Kasumi-1 (cell line): ENCODE results near the gene ADD2.

ENCODE experiments used
- DNase-seq, 2 experiments: peaks; one replicate each; lab custom pipeline; 2025; lab: John Stamatoyannopoulos, UW

The ADD2 gene

DNA sequence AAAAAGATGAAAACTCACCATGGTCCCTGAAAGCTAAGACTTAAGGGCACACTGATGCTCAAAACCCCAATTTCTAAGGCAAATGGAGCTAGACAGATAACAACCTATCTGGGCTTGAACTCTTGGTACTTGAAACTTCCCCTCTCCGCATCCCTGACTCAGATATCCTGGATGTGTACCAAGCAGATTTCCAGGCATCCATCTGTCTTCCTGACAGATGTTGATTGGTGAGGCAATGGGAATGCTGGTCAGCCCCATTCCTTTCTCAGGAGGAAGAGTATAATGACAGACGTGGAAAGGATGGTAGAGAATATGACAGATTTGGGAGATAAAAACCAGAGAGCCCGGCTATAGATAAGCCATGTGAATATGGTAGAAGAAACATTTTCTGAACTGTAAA lies 69.2 kb downstream of the ADD2 start:
- DNase-seq, result no peak

DNA sequence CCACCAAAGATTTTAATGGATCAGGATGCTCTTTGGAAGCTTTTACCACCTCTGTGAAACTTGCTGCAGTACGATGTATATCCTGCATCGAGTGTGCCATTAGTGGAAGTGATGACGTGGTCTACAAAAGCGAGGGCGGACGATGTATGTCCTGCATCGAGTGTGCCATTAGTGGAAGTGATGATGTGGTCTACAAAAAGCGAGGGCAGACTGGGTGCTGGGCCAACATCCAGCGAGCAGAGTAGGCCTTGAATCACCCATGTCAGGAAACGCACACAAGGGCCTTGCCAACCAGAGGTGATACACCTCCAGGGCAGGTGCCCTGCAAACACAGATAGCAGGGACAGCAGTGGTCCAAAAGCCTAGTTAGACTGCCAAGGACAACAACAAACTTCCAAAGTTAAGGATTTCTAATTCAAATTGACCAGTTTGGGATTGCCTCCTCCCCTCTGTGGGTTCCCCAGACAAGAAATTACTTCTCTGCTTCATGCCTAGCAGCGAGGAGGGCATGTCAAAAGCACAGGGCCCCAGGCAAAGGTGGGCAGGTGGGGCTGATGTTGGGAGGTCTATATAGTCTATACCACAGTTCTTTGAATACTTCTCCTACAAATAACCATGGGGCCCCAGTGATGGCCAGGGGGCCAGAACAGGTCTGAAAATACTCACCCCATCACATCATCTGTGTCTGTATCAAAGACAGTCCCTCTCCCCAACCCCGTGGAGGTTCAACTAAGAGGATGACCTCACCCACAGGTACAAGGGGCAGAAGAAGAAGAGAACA lies 70.2 kb downstream of the ADD2 start:
- no peak for DNase-seq

DNA sequence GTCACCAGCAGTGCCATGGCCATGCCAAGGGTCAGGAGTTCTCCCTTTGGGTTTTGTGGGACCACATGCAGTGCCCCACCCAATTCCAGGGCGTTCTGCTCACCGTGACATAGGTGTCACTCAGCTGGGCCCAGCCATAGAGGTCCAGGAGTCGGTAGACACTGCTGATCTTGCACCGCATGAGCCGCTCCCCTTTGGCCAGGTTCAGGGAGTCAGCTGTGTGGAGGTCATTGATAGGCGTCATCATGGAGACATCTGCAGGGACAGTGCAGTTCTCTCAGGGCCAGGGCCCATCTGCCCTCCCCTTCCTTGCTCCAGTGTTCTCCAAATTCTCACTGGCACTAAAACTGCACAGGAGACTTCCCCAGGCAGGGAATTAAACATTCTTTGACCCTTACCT lies 71.9 kb downstream of the ADD2 start:
- DNase-seq, result no peak

DNA sequence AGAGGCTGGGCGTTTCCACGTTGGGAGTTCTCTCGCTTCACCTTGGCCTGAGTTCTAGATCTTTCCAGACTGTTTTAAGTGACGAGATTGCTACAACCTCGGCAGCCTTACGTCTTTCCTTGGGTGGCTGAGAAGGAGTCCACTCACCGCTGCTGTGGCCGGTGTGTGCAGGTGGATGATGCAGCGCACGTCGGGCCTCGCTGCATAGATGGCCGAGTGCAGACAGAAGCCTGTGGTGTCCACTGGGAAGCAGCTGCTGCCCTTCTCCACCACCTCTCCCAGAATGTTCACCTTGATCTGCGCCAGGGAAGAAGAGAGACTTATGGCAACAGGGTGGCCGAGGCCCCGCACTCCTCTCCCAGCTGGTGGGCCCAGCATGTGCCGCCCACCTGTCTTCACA lies 75.7 kb downstream of the ADD2 start:
- no peak for DNase-seq

DNA sequence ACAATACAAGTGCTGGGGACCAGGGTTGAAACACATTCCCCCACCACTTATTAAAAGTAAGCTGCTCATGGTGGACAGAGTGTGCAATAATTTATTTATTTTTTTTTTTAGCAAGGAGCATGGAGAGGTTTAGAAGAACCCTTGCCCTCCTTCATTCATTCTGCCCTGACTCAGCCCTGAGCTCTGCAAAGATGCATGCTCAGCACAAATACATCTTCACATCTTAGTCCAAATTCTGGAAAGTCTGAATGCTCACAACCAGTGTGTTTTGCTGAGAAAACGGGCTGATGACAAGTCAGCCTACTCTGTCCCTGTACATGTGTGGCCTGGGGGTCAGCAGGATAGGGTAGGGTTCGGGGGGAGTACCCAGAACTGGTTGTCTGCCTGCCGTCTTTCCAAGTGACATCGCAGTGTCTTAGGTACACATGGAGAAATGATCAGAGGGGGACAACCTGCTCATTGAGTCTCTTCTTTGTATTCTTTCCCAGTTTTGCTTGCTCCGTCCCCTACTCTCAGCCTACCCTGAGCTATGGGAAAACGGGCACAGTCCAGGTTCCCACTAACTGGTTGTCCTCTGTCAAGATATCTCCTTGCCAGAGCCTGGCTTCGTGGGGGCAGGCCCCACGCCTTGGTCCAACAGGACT lies 76.4 kb downstream of the ADD2 start:
- no peak for DNase-seq

DNA sequence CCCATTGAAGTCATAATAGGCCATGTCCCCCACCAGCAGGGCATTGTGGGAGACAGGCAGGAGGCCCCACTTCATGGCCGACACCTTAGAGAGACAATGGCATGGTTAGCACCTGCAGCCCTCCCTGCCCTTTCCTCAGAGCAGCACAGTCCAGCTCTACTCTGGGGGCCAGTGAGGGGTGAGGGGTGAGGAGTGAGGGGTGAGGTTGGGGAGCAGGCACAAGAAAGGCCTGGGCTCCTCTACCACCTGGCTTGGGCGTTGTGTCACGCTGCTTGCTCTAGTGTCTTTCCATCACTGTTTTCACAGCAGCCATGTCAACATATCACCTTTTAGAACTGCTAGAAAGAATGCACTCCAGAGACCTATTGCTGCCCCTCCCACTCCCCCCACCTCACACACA lies 77.2 kb downstream of the ADD2 start:
- no peak for DNase-seq

DNA sequence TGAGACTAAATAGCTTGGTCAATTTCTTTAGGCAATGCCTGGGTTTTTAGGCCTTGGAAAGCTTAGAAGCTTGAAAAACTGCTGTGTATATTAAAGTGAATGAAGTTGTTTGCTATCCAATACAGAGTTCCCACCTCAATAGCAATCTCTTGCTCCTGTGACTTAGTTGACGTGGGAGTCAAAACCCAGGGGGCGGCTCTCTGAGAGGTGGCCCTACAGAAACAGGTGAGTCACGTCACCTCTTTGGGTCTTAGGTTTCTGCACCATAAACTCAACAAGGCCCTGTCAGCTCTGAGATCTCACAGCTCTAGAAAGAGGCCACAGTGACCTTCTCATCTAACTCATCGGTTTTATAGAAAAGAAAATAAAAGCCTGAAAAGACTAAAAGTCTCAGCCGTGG lies 79.6 kb downstream of the ADD2 start:
- no peak for DNase-seq

DNA sequence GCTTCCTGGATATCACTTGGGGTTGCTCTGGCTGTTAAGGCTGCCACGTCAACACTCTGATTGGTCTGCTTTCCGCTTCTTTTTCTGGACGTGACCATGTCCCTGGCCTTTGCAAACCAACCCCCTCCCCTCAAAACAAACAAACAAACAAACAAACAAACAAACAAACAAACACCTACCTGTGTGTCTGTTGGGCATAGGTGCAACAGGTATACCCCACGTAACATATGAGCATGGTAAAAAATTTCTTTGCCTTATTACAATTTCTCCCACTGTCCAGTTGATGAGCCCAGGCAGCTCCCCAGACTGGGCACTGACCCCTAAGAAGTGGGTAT lies 80.6 kb downstream of the ADD2 start:
- no peak for DNase-seq

DNA sequence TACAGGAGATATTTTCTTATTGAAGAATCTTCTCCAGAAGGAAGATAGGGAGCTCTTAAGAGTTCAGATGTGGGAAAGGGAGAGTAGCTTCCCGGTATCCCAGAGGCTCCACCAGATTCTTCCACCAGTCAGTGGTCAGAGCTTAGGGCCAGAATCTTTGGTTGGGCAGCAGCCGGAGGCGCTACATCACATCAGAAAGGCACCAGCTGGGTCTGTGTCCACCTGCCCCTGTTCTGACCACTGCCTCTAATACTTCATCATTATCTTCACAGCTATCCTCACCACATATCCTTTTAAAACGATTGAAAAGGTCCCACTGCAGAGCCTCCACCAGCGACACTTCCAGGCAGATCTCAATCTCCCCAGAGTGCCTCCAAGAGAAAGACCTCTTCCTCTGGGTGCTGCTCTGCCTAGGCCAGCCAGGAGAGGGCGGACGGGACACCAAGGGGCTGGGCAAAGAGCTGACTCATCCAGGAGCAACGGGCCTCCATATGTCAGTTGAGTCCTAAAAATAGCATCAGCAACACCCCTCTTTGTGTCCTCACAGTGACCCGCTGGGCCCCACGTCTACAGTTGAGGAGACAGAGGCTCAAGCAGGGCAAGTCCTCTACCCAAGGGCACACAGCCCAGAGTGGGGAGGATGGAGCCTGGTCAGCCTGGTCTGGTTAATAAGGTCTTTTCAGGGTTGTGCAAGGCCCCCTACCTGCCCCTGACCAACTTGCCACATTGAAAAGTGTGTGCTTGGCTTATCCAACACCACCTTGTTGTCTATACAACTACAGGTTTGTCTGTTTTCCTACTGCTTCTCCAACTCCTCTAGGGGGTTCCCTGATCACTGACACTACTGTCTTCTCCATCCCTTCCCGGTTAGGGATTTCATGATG lies 81.2 kb downstream of the ADD2 start:
- peak; percentile 2 to 28 for DNase-seq

DNA sequence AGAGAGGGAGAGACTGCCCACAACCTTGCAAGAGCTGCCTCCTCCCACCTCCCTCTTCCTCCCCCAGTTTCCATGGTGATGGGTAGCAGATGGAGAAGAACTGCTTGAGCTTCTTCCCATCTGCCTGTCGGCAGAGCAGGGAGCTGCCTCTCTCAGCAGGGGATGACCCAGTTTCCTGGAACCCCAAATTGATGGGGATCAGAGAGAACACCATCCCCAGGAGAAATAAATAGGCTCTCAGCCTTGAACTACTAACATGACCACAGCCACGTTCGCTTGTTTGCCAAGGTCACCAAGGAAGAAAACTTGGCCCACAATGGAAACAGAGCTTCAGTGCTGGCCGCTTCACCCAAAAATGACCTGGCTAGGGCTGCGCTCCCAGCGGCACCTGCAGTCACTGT lies 82.2 kb downstream of the ADD2 start:
- no peak for DNase-seq

DNA sequence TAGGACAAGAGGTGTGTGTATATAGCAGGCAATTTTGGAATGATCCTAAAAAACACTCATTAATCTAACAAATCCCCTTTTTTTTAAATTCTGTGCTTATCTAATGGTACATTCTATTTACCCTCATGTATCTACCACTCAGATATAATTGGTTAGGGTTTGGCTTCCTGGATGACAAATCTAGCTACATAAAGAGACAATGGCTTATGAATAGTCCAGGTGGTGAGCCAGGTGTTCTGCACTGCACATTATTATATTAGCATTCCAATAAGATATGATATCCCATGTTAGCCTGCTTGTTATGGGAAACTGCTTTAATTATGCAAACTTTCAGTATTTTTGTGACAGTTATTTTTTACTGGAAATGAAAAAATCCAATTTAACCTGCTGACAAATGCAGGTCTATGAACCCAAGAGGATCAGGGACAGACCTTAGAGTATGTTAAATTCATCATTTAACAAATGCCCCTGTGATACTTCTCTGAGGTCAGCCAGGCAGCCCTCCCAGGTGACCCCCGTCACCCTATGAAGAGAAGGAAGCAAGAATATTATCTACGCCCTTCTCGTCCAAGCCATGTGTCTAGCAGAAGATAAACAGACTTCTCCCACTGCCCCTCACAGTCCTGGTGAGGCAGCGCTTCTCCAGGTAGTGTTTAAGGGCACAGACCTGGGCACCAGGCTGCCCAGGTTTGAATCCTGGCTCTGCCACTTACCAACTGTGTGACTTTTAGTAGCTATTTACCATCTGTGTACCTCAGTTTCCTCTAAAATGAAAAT lies 83.0 kb downstream of the ADD2 start:
- DNase-seq, result no peak

DNA sequence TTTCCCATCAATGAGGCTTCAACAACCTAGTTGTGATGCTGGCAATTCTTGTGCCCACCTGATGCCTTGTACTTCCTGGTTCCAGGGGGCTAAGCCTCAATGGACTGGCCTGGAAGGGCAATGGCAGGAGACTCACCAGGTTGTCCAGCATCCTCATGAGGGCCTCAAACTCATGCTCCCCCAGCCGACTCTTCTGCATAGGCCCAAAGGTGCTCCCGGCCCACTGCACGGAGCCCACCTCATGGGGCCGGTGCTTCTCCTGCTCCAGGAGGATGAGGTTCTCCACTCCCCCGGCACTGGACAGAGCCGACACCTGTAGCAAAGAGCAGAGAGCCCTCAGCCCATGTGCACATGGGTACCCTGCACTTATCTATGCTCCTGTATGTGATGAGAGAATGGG lies 84.5 kb downstream of the ADD2 start:
- DNase-seq, result no peak

DNA sequence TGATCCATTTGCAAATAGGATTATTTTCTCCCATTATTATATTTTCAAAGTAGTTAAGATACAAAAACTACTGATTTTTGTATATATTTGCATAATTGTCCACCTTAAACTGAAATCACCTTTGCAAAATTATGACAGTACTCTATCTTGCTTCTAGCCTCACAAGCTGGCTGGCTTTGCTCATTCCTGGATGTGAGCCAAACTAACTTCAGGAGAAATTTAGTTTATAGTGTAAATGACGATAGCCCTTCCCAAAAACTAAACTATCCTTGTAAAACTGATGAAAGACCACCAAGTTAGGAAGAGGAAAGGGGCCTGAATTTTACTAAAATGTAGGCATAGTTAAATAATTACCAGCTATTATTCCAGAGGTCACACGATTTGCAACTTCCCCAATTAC lies 87.3 kb downstream of the ADD2 start:
- DNase-seq, result no peak

DNA sequence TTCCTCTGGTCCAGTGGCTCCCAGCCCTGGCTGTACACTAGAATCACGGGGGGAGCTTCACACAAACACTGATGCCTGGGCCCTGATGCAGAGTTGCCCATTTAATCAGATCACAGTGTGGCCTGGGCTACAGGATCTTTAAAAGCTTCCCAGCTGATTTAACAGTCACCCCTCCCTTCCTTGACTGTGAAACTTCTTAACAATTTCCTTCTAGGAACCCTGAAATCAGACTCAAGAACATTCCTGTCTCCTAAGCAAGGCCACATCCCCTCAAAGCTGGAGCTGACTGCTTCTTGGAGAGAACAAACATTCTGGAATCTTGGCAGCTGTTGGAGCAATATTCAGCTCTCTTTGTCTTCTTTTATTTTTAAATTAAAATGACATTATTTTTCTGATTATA lies 88.7 kb downstream of the ADD2 start:
- DNase-seq, result no peak

DNA sequence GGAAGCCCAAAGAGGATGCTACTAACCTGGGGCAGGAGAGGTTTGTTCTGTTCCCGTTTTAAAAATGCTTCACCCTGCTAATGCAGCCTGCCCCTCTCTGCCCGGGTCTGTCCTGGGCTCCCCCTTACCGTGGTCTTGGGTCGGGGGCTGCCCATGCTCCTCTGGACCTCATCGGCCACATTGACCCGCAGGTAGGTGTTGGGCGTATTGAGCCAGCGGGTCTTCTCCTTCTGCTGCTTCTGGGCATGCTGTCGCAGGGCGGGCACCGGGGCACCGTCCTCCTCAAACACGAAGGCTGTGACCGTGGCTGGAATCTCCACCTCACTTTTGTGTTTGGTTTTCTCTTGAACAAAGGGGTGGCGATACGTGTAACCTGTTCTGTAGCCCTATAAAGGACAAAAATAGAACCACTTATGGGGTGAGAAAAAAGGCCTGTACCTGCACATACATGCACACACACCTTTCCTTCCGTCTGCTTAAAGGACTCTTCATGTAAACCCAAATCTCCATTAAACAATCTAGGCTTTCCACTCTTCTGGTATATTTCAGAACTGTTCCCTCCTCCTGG lies 89.3 kb downstream of the ADD2 start:
- no peak for DNase-seq

DNA sequence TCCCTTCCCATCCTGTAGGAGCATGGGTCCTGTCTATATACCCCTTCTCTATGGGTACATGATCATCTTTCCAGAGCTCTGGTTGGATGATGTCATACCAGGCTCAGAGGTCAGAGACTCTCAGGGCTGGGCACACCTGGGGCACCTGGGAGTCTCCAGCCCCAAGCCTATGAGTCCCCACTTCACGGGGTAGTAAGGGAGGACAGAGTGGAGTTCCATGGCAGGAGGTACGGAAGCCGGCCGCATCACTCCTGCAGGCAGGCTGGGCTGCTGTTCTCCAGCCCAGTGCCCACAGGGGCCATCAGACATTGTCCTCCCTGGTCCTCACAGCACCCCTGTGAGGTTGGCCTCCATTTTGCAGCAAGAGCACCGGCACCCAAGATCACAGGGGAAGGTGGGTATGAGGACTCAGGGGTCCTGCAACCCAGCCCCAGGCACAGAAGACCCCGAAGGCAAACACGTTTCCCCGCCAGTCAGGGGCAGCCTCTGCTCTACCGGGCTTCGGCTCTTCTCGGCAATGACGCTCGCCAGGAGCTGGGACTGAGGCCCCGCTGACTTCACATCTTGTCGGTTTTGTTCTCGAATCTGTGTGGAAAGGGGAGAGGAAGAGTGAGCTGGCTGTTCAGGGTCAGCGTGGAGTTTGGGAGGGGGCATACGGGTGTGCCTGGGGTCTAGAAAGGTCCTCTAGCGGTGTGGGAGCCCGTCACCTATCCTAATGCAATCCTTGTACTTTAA lies 91.5 kb downstream of the ADD2 start:
- no peak for DNase-seq

DNA sequence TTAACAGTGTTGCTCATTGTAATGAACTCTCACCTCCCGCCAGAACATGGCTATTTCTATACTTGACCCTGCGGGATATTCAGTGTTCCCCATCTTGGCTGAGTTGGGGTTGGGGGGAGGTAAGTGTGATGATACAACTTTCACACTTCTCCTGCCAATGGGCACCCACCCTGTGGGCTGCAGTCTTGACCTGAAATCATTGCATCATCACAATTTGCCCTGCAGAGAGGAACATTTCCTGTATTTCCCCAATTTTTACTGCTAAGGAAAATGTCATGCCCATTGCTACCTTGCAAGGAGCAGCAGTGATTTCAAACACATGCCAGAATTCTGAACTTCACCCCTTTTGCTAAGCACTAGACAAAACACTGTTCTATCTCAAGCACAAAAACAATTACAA lies 92.1 kb downstream of the ADD2 start:
- no peak for DNase-seq

DNA sequence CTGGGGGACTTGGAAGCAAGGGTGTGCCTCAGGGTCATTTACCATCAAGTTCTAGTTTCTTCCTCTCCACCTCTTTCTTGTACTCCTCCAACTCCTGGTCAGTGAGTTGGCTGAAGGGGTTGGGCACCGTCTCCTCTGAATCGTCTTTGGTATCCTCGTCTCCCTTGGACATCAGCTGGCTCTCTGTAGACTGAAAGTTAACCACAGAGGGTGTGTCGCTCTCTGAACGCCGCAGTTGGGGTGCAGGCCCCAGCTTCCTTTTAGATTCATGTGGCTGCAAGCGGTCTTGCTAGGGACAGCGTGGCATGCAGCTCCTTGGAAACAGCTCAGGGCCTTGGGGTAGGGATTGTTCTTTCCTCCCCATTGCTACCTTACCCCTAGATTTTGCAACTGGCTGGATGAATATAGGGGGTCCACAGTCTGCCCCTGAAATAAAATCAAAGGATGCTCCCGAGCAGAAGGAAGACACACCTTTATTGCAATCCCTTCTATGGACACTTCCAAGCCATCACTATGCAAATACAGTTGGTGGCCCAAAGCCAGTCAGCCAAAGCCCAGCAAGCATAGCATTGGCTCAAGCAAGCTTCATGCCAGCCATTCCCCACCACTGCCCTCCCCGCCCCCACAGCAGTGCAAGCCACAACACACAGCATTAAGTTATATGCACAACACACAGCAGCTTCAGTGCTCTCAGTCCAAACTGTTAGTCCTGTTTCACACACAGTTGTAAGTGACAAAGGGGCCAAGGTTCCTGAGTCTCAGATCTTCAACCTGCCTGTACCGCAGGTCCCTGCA lies 93.2 kb downstream of the ADD2 start:
- no peak for DNase-seq

DNA sequence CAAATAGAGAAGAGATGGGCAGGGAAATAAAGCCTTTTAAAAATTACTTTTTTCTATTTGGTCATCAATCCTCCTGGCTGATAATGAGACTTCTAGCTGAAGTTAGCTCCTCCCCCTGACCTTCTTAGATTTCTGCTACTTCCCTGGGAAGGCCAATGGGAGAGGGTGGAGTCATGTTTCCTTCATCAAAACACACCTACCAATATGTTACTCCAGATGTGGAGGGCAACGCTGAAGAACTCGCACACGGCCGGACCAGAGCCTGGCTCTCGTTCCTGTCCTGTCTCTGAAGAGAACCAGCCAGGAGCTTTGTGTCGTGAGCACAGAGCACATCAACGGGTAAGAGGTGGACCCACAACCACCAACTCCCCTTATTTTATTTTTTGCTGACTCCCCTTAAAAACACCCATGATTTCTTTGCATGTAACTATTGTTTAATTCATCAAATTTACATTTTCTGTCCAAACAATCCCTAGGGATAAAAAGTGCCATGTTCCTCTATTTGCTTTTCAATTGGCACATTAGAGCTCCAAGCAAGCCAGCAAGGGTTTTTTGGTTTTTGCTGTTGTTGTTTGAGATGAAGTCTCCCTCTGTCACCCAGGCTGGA lies 94.9 kb downstream of the ADD2 start:
- no peak for DNase-seq

DNA sequence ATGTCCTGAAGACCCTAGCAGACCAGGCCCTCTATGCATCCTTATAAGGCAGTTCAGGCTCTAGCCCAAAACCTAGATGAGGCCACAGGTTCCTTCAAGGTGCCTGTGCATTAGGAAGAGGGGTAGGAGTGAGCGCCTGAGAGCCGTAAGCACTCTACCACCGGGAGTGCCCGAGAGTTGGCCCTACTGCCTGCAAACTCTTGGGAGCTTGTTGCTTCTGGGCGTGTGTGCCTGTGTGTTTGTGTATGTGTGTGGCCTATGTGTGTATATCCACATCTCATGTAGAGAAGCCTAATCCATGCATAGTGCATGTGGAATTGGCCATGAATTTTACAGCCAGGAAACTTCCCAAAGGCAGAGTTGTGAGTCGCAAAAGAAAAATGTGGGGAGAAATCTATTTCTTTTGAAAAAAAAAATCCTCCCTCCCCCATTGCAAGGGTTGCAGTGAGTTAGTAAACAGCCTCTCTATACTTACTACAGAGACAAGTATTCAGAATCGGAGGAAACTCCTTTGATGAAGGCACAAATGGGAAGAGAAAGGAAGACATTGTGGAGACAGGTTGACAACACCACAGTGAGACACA lies 96.8 kb downstream of the ADD2 start:
- no peak for DNase-seq
